Esophagus muscularis mucosa (tissue), 4 donors: ENCODE data around the gene FAM227B. TPM values are rescaled to one million over a fixed set of nuclear protein-coding genes. Genes with fewer than 3 reads are reported as not detected.
"Not testable (repeated sequence)": the region's sequence is repeated elsewhere in the genome, so short reads cannot be mapped to it uniquely, and the experiment has no call there.

ENCODE experiments used
- DNase-seq: peaks from one replicate; pipeline ENCODE4 v3.0.0-alpha.2; 2017; ENCODE audit errors: extremely low spot score
- H3K27ac ChIP-seq, 4 donors: fragments of 200-600 bp; sonication (generic); replicated peaks in 1 of 4; 1 replicate in 3 of 4; 2 replicates in 1 of 4; pipeline ENCODE4 v1.5.1; 2016 to 2019; ENCODE audit warnings: mild to moderate bottlenecking in 1 of 4
- H3K27me3 ChIP-seq, 4 donors: fragments of 200-600 bp; sonication (generic); one replicate each; pipeline versions ENCODE4 v1.5.1 to v1.6.0; 2016 to 2019
- H3K36me3 ChIP-seq, 4 donors: fragments of 200-600 bp; sonication (generic); one replicate each; pipeline ENCODE4 v1.5.1; 2016 to 2019
- H3K4me1 ChIP-seq, 4 donors: fragments of 200-600 bp; sonication (generic); one replicate each; pipeline ENCODE4 v1.5.1; 2016 to 2019
- H3K4me3 ChIP-seq, 4 donors: fragments of 200-600 bp; sonication (generic); 1 replicate in 2 of 4; 2 replicates in 2 of 4; pipeline ENCODE4 v1.5.1; 2016 to 2019; ENCODE audit warnings: mild to moderate bottlenecking in 4 of 4, moderate library complexity in 1 of 4
- H3K9me3 ChIP-seq, 4 donors: fragments of 200-600 bp; sonication (generic); 1 replicate in 3 of 4; 2 replicates in 1 of 4; pipeline ENCODE4 v1.5.1; 2016 to 2019
- CTCF ChIP-seq, 3 experiments: fragments of 200-600 bp in 2 of 3; fragments of 450-650 bp in 1 of 3; sonication (generic) in 2 of 3; IDR thresholded peaks; one replicate each; pipeline ENCODE4 v1.5.1; 2017 to 2019; ENCODE audit warnings: antibody characterized with exemption in 3 of 3, mild to moderate bottlenecking in 2 of 3, moderate library complexity in 1 of 3
- EP300 ChIP-seq: sonication (generic); formaldehyde crosslinking; IDR thresholded peaks from one replicate; pipeline ENCODE4 v1.6.1; 2017; ENCODE audit warnings: antibody characterized with exemption
- POLR2A ChIP-seq: fragments of 450-650 bp; IDR thresholded peaks from one replicate; pipeline ENCODE4 v1.6.1; 2017; ENCODE audit warnings: antibody characterized with exemption, moderate library complexity, mild to moderate bottlenecking, low read depth
- POLR2AphosphoS5 ChIP-seq, 2 donors: sonication (generic); formaldehyde crosslinking; IDR thresholded peaks; one replicate each; pipeline ENCODE4 v1.6.1; 2017; ENCODE audit warnings: antibody characterized with exemption in 2 of 2
- WGBS: methylation state at CpG from one replicate; pipeline ENCODE4 v1.1.5; 2018; 5-methylcytosine and 5-hydroxymethylcytosine counted together
- intact Hi-C: fragments of 100-400 bp; cut with DNase I; formaldehyde crosslinking; loops from one replicate; pipeline ENCODE4 v1.15.1; 2023
- total RNA-seq, 4 donors: library from RNA; depleted of rRNA; stranded (reverse); fragments of >200 nt; gene quantifications; one replicate each; pipeline versions ENCODE4 v1.1.0 to v1.2.1, GENCODE V29; 2016

Gene FAM227B
- total RNA-seq, 4 donors from 2014 or later, result 5.8 to 13.7 (median 10.3) TPM

- Histone ChIP-seq H3K27me3 (no peaks in the 10 kb centered on the region), H3K4me1 (no peaks in the 10 kb centered on the region), H3K36me3 (peaks cover 0 to 12% (median 4%) of the 10 kb centered on the region in 4 donors), H3K4me3 (no peak overlapping the region), H3K27ac (no peak overlapping the region), H3K9me3 (no peaks in the 10 kb centered on the region)
- no peak for TF ChIP-seq EP300
- no peak for TF ChIP-seq POLR2A
- TF ChIP-seq CTCF (IDR thresholded peaks at IDR 0.05), result no peak
- no peak for TF ChIP-seq POLR2AphosphoS5 (IDR thresholded peaks at IDR 0.05)
- intact Hi-C loops, result no loop called here
- DNase-seq, result no peak
Measured at GRCh38 chr15:49606594-49606993, 14.0 kb downstream of the FAM227B start.

- Histone ChIP-seq H3K4me1 (no peaks in the 10 kb centered on the region), H3K27ac (no peak overlapping the region), H3K36me3 (peaks cover 0 to 12% (median 7%) of the 10 kb centered on the region in 4 donors), H3K4me3 (no peak overlapping the region), H3K9me3 (peaks cover 0 to 8% (median 3%) of the 10 kb centered on the region in 4 donors), H3K27me3 (no peaks in the 10 kb centered on the region)
- 100% methylated on average over 2 of the region's 2 CpGs for WGBS
- no peak for DNase-seq
- TF ChIP-seq CTCF (IDR thresholded peaks at IDR 0.05) (no peak), POLR2AphosphoS5 (IDR thresholded peaks at IDR 0.05) (no peak), POLR2A (no peak), EP300 (no peak)
- intact Hi-C loops, result no loop called here
Measured at GRCh38 chr15:49605588-49605987, 15.0 kb downstream of the FAM227B start.

- peaks cover 0 to 15% (median 6%) of the 10 kb centered on the region in 4 donors for H3K9me3 ChIP-seq
- no peak for DNase-seq
- no peak for TF ChIP-seq POLR2AphosphoS5 (IDR thresholded peaks at IDR 0.05)
- TF ChIP-seq CTCF (IDR thresholded peaks at IDR 0.05), result no peak
- no peak for TF ChIP-seq EP300
- TF ChIP-seq POLR2A, result no peak
- H3K36me3 ChIP-seq, result peaks cover 0 to 12% (median 8%) of the 10 kb centered on the region in 4 donors
- no peaks in the 10 kb centered on the region for H3K4me1 ChIP-seq
- 100% methylated on average over 1 of the region's 2 CpGs for WGBS
- H3K27me3 ChIP-seq, result no peaks in the 10 kb centered on the region
- no peak overlapping the region for H3K27ac ChIP-seq
- no peak overlapping the region for H3K4me3 ChIP-seq
- intact Hi-C loops, result no loop called here
Measured at GRCh38 chr15:49604625-49605409, 15.8 kb downstream of the FAM227B start.

- intact Hi-C loops, H3K27ac ChIP-seq, H3K36me3 ChIP-seq, H3K9me3 ChIP-seq, H3K27me3 ChIP-seq, H3K4me1 ChIP-seq, DNase-seq, H3K4me3 ChIP-seq: not testable (repeated sequence)
- WGBS, result 95% methylated on average over 12 of the region's 12 CpGs
Measured at GRCh38 chr15:49592829-49593316, 27.7 kb downstream of the FAM227B start.

- intact Hi-C loops, result no loop called here
- DNase-seq, result no peak
- no peak overlapping the region for H3K27ac ChIP-seq
- H3K36me3 ChIP-seq, result peaks cover 0 to 3% (median 0%) of the 10 kb centered on the region in 4 donors
- H3K9me3 ChIP-seq, result no peaks in the 10 kb centered on the region
- TF ChIP-seq CTCF (IDR thresholded peaks at IDR 0.05) (no peak), EP300 (no peak), POLR2A (no peak), POLR2AphosphoS5 (IDR thresholded peaks at IDR 0.05) (no peak)
- H3K4me1 ChIP-seq, result peaks cover 0 to 7% (median 0%) of the 10 kb centered on the region in 4 donors
- H3K27me3 ChIP-seq, result no peaks in the 10 kb centered on the region
- H3K4me3 ChIP-seq, result no peak overlapping the region
Measured at GRCh38 chr15:49589030-49589429, 31.6 kb downstream of the FAM227B start.
